K562 (cell line): ENCODE measurements around the gene ZBED4.

Experiments
- NFIC ChIP-seq: fragments of 450-650 bp; IDR thresholded peaks from 2 replicates; pipeline ENCODE4 v1.6.1; 2017; ENCODE audit warnings: mild to moderate bottlenecking, inconsistent platforms
- SMC3 ChIP-seq: conservative IDR thresholded peaks from 2 replicates; pipeline ENCODE4 v1.6.1; 2011; ENCODE audit warnings: low read depth, low read length, improper control_type of control experiment; ENCODE audit not compliant: insufficient read depth
- TF ChIP-seq, protein P1 (sequence below), 3 experiments: IDR thresholded peaks in 2 of 3; conservative IDR thresholded peaks in 1 of 3; 2 replicates each; pipeline ENCODE4 v1.5.1; 2011 to 2012; ENCODE audit warnings: low read length in 3 of 3, mild to moderate bottlenecking in 3 of 3, control low read depth in 2 of 3, improper control_type of control experiment in 1 of 3, inconsistent platforms in 1 of 3, low read depth in 1 of 3, mixed read lengths in 1 of 3, moderate library complexity in 1 of 3; ENCODE audit not compliant: insufficient read depth in 2 of 3

DNA sequence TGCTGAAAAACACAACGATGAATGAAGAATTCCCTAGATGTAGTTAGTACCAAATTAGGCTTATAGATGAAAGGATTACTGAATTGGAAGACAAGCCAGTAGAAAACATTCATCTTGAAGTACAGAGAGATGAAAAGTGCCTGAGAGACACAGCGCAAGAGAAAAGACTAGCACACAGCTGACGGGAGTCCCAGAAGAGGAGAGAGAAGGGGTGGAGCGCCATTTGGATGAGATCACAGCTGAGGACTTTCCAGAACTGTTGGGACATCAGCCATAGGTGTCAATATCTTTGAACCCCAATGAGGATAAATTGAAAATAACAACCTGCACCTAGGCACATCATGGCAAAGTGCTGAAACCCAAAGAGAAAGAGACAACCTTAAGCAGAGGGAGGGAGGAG, 39.4 kb downstream of the ZBED4 start:
- TF ChIP-seq, protein P1, sequence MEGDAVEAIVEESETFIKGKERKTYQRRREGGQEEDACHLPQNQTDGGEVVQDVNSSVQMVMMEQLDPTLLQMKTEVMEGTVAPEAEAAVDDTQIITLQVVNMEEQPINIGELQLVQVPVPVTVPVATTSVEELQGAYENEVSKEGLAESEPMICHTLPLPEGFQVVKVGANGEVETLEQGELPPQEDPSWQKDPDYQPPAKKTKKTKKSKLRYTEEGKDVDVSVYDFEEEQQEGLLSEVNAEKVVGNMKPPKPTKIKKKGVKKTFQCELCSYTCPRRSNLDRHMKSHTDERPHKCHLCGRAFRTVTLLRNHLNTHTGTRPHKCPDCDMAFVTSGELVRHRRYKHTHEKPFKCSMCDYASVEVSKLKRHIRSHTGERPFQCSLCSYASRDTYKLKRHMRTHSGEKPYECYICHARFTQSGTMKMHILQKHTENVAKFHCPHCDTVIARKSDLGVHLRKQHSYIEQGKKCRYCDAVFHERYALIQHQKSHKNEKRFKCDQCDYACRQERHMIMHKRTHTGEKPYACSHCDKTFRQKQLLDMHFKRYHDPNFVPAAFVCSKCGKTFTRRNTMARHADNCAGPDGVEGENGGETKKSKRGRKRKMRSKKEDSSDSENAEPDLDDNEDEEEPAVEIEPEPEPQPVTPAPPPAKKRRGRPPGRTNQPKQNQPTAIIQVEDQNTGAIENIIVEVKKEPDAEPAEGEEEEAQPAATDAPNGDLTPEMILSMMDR (IDR thresholded peaks at IDR 0.05 in 2 of 3, conservative IDR thresholded peaks at IDR 0.05 in 1 of 3; ENCODE audit: insufficient read depth in 2 of 3, low read depth in 1 of 3, low read length in 3 of 3), result no peak
- TF ChIP-seq NFIC (no peak), SMC3 (no peak)
